Measurements from ENCODE around the gene GSK3A.

DNA sequence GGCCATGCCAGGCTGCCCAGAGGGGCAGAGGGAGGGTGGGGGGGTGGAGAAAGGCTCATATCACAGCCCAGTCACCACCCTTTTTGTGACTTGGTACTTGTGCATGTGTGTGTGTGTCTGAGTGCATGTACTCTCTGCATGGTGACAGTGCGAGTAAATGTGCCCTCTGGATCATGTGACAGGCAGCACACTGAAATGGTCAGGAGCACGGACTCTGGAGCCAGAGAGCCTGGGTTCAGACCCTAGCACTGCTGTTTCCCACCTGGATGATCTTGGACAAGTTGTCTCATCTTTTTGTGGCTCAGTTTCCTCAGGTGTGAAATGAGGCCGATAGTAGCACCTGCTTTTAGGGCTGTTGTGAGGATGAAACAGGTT lies 28.6 kb upstream of the GSK3A start:
- no peak for TF ChIP-seq CTCF (IDR thresholded peaks at IDR 0.05; ENCODE audit: low read length)
- no peak for TF ChIP-seq EZH2 (optimal IDR thresholded peaks at IDR 0.05; ENCODE audit: low read depth, low read length)
- TF ChIP-seq EZH2phosphoT487 (IDR thresholded peaks at IDR 0.05; ENCODE audit: low read length): no peak

Measured in MM.1S (cell line).